ENCODE data around the gene ERVK3-1. TPM values are rescaled to one million over a fixed set of nuclear protein-coding genes. Genes with fewer than 3 reads are reported as not detected.

ERVK3-1 gene
- total and polyA plus RNA-seq, 2 of the 13 experiments (the other 11 are each of a cell fraction or from before 2014, with no cell fraction given): 28.5 to 38.7 TPM

DNA sequence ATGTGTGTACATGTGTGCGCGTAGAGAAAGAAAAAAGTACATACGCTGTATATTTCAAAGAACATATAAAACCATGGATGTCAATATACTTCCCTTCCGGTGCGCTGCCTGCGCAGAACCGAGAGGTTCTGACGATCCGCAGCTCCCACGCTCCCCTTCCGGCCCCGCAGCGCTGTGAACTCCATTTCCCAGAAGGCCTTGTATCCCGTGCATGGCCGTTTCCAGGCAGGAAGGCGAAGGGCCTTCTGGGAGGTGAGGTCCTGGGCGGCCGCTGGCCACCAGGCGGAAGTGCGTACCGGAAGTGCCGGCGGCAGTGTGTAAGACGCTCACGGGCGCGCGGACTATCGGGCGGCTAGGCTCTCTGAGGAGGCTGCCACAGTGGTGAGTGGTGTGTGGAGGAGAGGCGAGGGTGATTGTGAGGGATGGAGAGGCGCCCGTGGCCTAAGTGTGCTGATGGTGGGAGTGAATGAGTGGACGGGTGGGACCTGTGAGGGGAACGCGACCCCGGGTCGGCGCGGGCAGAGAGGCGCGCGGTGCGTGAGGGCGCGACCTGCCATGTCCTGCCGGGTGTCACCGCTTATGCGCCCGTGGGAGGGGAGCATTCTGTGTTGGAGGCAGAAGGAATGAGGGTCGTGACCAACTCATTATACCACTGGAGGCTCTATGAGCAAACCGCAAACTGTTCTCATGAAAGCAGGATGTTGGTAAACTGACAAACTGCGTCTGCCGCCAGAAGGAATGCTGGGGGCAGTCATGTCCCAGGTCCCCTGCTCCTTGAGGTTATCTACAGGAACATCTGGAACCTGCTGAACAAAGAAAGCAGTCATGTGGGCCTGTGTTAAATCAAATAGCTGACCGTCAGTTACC is at the start of gene ERVK3-1 (continued):
- TF ChIP-seq, protein P1, sequence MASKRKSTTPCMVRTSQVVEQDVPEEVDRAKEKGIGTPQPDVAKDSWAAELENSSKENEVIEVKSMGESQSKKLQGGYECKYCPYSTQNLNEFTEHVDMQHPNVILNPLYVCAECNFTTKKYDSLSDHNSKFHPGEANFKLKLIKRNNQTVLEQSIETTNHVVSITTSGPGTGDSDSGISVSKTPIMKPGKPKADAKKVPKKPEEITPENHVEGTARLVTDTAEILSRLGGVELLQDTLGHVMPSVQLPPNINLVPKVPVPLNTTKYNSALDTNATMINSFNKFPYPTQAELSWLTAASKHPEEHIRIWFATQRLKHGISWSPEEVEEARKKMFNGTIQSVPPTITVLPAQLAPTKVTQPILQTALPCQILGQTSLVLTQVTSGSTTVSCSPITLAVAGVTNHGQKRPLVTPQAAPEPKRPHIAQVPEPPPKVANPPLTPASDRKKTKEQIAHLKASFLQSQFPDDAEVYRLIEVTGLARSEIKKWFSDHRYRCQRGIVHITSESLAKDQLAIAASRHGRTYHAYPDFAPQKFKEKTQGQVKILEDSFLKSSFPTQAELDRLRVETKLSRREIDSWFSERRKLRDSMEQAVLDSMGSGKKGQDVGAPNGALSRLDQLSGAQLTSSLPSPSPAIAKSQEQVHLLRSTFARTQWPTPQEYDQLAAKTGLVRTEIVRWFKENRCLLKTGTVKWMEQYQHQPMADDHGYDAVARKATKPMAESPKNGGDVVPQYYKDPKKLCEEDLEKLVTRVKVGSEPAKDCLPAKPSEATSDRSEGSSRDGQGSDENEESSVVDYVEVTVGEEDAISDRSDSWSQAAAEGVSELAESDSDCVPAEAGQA (IDR thresholded peaks at IDR 0.05; ENCODE audit: low read depth): peak; percentile 92
- TF ChIP-seq, protein P1 (CRISPR knock-in tag; IDR thresholded peaks at IDR 0.05; ENCODE audit: borderline replicate concordance): no peak
- TF ChIP-seq CAMTA2 (CRISPR knock-in tag; IDR thresholded peaks at IDR 0.05; ENCODE audit: borderline replicate concordance) (0 out of 2 replicates have a peak, but pooled peaks have one; percentile 9), ZNF383 (CRISPR knock-in tag; IDR thresholded peaks at IDR 0.05; ENCODE audit: borderline replicate concordance) (no peak), ZNF292 (CRISPR knock-in tag; IDR thresholded peaks at IDR 0.05; ENCODE audit: borderline replicate concordance, low read depth) (0 out of 2 replicates have a peak, but pooled peaks have one; percentile 37), GATAD1 (CRISPR knock-in tag; IDR thresholded peaks at IDR 0.05) (peak; percentile 95), MBD4 (IDR thresholded peaks at IDR 0.05; ENCODE audit: borderline replicate concordance, low read length) (no peak), NR3C1 (CRISPR knock-in tag; IDR thresholded peaks at IDR 0.05) (no peak), ZNF850 (CRISPR knock-in tag; conservative IDR thresholded peaks at IDR 0.05) (no peak), SP4 (CRISPR knock-in tag; IDR thresholded peaks at IDR 0.05) (peak; percentile 46; the same call in 1 of the 2 replicates), ZNF260 (CRISPR knock-in tag; IDR thresholded peaks at IDR 0.05; ENCODE audit: borderline replicate concordance, low read depth) (no peak), AKAP8 (CRISPR knock-in tag; IDR thresholded peaks at IDR 0.05) (0 out of 2 replicates have a peak, but pooled peaks have one; percentile 68), RNF2 (conservative IDR thresholded peaks at IDR 0.05; ENCODE audit: low read depth) (peak; percentile 38; the same call in 1 of the 2 replicates), EHMT2 (IDR thresholded peaks at IDR 0.05; ENCODE audit: borderline replicate concordance, low read depth, low read length) (no peak), ZNF644 (CRISPR knock-in tag; IDR thresholded peaks at IDR 0.05; ENCODE audit: low read depth) (no peak), FLYWCH1 (CRISPR knock-in tag; IDR thresholded peaks at IDR 0.05) (no peak), MAFF (IDR thresholded peaks at IDR 0.05; ENCODE audit: low read depth, low read length) (no peak)
- TF ChIP-seq, protein P2, sequence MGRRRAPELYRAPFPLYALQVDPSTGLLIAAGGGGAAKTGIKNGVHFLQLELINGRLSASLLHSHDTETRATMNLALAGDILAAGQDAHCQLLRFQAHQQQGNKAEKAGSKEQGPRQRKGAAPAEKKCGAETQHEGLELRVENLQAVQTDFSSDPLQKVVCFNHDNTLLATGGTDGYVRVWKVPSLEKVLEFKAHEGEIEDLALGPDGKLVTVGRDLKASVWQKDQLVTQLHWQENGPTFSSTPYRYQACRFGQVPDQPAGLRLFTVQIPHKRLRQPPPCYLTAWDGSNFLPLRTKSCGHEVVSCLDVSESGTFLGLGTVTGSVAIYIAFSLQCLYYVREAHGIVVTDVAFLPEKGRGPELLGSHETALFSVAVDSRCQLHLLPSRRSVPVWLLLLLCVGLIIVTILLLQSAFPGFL (CRISPR knock-in tag; IDR thresholded peaks at IDR 0.05): 0 out of 2 replicates have a peak, but pooled peaks have one; percentile 55
- TF ChIP-seq, protein P3, sequence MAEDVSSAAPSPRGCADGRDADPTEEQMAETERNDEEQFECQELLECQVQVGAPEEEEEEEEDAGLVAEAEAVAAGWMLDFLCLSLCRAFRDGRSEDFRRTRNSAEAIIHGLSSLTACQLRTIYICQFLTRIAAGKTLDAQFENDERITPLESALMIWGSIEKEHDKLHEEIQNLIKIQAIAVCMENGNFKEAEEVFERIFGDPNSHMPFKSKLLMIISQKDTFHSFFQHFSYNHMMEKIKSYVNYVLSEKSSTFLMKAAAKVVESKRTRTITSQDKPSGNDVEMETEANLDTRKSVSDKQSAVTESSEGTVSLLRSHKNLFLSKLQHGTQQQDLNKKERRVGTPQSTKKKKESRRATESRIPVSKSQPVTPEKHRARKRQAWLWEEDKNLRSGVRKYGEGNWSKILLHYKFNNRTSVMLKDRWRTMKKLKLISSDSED (CRISPR knock-in tag; IDR thresholded peaks at IDR 0.05): no peak
- TF ChIP-seq, protein P4, sequence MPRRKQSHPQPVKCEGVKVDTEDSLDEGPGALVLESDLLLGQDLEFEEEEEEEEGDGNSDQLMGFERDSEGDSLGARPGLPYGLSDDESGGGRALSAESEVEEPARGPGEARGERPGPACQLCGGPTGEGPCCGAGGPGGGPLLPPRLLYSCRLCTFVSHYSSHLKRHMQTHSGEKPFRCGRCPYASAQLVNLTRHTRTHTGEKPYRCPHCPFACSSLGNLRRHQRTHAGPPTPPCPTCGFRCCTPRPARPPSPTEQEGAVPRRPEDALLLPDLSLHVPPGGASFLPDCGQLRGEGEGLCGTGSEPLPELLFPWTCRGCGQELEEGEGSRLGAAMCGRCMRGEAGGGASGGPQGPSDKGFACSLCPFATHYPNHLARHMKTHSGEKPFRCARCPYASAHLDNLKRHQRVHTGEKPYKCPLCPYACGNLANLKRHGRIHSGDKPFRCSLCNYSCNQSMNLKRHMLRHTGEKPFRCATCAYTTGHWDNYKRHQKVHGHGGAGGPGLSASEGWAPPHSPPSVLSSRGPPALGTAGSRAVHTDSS (CRISPR knock-in tag; conservative IDR thresholded peaks at IDR 0.05): no peak
